GM21360 (cell line): ENCODE data around the gene BUD31.
"Not testable (repeated sequence)": the region's sequence is repeated elsewhere in the genome, so short reads cannot be mapped to it uniquely, and the experiment has no call there.

ENCODE experiments used
- ATAC-seq: cut with Tn5 transposase; IDR thresholded peaks from one replicate; pipeline ENCODE4 v1.9.1; 2021; ENCODE audit warnings: mild to moderate bottlenecking, moderate library complexity; ENCODE audit not compliant: unreplicated experiment

Gene BUD31

DNA sequence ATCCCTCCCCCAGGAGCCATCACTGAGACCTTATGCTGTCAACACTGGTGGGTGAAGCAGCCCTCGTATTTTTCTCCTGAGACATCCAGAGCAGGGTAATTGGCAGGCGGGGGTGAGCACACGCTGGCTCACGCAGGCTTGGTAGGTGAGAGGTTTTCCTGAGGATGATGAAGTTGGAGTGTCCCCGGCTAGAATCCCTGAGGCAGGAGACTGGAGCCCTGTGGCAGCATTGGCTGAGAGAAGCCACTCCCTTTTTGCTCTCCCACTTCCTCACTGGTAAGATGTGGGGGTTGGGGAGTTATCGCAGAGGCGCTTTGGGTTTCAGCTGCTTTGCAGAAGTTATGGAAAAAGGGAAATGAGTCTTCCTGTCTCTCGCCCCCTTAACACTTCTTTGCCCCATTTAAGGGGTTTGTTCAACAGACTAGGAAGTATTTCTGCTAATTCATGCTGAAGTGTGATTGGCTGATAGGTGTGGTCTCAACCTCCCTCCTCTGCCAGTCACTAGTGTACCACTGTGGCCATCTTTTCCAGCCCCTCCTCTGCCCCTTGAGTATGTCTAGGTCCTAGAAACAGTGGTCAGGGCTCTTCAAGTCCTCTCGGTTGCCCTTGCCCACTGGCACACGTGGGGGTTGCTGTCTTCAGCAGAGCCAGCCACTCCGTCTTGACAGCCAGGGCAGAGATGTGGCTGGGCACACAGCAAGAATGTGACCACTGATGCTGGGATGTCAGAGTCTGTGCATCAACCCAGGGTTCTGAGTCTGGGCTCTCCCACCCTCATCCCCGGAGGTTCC is 28.5 kb upstream of the BUD31 start:
- peak; percentile 29 for ATAC-seq

DNA sequence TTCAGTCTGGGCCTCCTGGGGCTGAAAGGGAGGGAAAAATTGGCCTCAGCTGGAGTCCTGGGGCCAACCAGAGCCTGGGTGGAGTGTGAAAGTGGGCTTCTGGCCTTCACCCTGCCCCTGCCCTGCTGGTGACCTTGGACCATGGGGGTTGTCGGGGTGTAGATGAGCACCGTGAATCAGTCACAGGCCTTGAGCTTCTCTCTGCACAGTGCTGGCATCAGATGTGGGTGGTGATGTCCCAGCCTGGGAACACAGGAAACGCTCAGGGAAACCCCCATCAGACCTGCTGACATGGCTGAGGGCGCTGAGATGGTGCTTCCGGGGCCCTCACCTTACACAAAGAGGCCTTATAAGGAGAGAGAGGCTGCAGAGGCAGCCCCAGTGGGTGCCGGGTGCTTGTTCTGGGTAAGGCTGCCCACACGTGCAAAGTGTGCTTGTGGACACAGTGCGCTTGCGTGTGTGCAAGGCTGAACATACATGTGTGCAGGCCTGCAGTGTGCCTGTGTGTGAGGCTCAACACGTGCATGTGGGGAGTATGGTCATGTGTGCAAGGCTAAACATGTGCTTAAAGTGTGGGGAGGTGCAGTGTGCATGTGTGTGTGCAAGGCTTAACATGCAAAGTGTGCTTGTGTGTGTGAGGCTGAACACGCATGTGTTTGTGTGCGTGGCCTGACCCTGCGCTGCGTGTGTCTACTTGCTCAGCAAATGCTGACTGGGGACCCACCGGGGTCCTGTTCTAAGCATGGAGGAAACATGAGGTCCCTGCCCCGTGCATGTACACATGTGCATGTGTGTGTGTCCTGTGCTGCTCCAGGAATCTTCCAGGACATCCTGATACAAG is 27.7 kb upstream of the BUD31 start:
- peak; percentile 71 for ATAC-seq

DNA sequence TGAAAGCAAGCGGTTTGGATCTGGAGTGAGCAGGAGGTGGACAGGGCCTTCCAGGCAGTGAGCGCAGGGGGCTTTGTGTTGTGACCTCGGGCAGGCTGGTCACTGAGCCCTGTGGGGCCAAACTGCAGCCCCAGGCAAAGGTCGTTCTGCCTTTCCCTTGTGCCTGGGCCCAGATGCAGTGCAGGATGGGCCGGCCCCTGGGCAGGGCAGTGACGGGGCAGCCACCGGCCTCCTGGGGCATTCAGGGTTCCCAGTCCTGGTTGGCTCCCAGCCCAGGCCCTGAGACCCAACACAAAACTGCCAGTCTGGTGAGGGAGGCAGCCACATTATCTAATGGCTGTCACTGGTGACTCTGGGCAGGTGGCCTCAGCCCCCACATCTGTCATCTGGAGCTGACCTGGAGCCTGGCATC is 27.1 kb upstream of the BUD31 start:
- no peak for ATAC-seq

DNA sequence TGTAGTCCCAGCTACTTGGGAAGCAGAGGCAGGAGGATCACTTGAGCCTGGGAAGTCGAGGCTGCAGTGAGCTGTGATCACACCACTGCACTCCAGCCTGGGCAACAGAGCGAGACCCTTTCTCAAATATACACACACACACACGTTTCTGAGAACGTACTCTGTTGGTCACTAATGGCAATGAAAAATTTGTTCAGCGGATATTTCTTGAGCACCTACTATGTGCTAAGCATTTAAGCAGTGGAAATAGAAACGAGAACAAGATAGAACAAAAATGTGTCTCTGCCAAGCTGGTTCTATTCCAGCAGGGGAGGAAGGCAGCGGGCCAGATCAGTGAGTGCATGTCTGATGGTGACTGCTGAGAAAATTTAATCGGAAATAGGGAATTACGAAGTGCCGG is 25.6 kb upstream of the BUD31 start:
- no peak for ATAC-seq

DNA sequence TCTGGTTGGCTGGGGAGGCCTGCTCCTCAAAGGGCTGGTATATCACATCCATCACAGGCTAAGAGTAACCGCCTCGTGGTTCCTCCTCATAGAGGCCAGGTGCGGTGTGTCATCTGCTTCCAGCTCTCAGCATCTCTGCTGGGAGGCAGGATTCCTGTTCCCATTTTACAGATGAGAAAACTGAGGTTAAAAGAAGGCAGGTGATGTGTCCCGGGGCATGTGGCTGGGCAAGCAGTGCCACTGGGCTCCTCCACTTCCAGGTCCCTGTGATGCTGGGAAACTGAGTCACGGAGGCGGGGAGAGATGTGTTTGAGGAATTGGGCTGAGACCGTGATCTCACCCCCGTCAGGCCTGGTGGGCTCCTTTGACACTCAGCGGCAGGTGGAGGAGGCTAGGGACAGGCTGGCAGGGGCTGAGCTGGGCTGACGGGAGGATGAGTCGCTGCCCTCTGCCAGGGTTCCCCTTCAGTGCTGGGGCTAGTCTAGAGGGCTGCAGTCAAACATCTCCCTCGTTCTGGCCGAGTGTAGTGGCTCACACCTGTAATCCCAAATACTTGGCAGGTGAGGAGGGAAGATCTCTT is 24.9 kb upstream of the BUD31 start:
- no peak for ATAC-seq

DNA sequence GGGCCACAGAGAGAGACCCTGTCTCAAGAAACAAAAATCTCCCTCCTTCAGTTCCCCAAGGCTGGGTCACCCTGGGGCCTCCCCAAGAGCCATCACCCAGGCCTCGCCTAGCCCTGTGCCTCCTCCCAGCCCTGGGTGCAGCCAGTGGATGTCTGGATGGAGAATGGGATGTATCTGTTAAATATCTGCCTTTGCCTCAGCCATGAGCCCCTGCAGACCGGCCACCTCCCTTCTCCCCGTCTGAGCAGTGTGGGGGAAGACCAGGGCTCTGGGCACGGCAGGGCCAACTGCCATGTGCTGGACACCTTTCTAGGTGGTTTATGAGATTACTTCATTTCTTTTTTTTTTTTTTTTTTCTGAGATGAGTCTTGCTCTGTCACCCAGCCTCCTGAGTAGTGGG is 24.2 kb upstream of the BUD31 start:
- ATAC-seq, result no peak

DNA sequence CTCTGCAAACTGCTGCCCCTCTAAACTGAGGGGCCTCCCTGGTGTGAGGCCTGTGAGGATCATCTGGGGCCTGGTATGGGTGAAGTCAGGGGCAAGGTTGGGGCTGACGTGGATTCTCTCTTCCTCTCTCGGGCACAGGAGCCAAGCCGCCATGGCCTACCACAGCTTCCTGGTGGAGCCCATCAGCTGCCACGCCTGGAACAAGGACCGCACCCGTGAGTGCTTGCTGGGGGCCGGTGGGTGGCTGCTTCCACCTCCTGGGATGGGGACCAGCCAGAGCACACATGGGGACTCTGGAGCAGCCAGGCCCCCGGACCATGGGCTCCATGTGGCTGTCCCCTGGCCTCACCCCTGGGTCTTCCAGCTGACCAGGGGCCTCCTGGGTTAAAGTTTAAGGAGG is 23.2 kb upstream of the BUD31 start:
- ATAC-seq, result no peak

DNA sequence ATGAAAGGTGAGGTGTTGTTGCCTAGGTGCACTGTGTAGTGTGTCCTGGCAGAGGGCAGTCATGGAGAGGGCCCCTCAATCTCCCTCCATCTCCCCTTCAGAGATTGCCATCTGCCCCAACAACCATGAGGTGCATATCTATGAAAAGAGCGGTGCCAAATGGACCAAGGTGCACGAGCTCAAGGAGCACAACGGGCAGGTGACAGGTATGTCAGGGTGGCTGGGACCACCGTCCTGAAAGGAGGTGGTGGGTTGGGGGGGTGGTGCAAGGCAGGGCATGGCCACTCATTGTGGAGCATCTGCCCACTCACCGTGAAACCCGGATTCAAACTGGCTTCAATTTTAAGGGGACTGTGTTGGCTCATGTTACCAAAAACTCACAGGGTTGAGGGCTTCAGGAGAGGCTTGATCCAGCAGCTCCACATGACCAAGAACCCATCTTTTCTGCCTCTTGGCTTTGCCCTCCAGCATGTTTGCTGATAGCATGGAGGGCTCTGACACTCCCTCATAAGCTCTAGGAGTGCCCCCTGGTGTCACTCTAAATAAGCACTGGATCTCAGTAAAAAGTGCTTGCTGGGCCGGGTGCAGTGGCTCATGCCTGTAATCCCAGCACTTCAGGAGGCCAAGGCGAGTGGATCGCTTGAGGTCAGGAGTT is 22.1 kb upstream of the BUD31 start:
- ATAC-seq, result no peak

DNA sequence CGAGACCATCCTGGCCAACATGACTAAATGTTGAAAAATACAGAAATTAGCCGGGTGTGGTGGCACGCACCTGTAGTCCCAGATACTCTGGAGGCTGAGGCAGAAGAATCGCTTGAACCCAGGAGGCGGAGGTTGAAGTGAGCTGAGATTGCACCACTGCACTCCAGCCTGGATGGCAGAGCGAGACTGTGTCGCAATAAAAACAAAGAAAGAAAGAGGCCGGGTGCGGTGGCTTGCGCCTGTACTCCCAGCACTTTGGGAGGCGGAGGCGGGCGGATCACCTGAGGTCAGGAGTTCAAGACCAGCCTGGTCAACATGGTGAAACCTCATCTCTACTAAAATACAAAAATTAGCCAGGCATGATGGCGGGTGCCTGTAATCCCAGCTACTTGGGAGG is 21.5 kb upstream of the BUD31 start:
- ATAC-seq, result not testable (repeated sequence)

DNA sequence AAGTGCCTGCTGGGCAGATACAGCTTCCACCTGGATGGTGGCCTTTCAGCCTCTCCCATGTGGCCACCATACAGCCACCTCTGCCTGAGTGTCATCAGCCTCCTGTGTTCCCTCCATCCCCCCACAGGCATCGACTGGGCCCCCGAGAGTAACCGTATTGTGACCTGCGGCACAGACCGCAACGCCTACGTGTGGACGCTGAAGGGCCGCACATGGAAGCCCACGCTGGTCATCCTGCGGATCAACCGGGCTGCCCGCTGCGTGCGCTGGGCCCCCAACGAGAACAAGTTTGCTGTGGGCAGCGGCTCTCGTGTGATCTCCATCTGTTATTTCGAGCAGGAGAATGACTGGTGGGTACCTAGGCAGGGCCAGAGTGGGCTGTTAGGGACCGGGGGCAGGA is 20.9 kb upstream of the BUD31 start:
- no peak for ATAC-seq

DNA sequence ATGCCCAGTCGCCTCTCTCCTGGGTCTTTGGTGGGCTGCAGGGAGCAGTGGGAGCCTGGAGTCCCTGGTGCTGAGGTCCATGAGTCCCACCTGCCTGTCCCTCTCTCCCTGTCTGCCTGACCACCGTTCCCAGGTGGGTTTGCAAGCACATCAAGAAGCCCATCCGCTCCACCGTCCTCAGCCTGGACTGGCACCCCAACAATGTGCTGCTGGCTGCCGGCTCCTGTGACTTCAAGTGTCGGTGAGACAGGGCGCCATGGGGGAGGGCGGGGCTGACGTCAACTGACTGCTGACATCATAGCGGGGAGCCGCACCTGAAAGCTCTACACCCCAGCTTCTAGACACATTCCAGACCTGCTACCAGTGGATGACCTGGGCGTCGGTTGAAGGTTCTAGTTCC is 19.0 kb upstream of the BUD31 start:
- no peak for ATAC-seq

DNA sequence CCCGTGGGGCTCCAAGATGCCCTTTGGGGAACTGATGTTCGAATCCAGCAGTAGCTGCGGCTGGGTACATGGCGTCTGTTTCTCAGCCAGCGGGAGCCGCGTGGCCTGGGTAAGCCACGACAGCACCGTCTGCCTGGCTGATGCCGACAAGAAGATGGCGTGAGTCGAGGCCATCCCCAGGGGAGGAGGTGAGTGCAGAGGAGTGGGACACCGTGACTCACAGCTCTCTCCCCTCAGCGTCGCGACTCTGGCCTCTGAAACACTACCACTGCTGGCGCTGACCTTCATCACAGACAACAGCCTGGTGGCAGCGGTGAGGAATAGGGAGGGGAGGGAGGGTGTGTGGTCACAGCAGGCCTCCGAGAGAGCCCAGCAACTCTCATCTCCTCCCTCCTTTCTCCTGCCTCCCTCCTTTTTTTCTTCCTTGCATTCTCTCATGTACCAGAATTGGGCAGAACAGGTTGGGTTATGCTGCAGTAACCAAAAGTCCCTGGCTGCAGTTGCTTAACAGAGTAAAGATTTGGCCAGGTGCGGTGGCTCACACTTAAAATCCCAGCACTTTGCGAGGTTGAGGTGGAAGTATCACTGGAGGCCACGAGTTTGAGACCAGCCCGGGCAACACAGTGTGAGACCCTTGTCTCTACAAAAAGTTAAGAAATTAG is 17.7 kb upstream of the BUD31 start:
- no peak for ATAC-seq

DNA sequence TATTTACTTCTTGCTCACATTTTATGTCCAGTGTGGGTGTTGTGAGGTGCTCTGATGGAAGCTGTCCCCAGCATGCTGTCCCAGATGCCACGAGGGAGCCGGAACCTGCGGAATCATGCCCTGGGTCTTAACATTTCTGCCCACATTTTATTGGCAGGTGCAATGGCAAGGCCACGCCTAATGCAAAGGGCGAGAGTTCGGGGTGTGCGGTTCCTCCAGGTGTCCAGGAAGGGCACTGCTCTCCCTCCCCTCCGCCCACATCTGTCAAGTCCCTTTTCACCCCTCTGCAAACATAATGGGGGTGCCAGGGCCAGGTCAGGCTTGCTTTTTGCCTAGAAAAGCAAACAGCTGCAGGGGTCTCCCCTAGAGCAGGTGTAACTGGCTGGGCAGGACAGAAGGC is 16.7 kb upstream of the BUD31 start:
- no peak for ATAC-seq

DNA sequence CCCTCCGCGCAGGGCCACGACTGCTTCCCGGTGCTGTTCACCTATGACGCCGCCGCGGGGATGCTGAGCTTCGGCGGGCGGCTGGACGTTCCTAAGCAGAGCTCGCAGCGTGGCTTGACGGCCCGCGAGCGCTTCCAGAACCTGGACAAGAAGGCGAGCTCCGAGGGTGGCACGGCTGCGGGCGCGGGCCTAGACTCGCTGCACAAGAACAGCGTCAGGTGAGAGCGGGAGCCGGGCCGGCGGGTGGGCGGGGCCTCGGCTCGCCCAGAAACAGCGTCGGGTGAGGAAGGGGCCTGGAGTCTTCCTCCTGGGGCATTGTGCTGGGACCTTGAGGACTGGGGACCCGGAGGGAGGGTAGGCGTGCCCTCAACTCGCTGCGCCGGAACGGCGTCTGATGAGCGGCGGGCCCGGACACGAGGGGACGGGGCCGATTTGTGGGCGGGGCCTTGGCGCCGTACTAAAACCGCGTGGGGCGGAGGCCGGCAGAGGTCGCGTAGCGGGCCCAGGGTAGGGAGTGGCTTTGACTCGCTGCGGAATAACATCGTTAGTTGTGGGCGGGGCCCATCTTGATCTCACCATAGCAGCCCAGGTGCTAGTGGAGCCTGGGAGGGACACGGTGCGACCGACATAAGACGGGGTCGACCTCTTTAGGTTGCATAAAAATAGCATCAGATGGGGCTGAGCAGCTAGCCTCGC is 16.0 kb upstream of the BUD31 start:
- ATAC-seq, result peak; percentile 66

DNA sequence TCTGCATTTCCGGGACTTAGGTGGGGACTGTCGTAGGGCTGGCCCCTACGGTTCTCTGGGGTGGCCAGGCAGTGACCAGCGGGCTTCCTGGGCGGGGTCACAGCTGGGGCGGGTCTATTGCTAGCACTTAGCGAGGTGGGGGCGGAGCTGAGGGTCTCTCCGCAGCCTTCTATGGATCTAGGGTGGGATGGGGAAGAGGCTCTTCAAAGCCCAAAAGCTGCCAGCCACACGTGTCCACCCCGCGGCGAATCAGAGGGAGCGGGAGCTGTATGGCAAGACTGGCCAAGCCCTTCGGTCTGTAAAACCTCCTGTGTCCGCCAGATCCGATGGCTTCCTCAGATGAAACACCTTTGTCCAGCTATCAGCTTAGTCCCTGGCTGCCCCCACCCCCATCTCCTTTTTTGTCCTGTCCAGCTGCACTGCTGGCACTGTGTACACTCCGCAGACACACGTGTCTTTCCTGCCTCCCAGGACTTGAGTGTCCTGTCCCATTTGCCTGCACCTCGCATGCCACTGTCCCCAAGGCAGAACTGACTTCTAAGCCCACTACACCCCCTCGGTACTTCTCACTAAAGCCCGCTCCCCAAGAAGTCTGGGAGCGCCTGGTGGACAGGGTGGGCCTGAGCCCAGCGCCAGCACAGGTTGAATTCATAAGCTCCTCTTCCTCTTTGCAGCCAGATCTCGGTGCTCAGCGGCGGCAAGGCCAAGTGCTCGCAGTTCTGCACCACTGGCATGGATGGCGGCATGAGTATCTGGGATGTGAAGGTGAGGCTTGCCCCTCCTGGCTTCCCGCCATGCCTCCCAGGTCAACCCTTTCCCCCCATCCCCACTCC is 15.2 kb upstream of the BUD31 start:
- no peak for ATAC-seq

DNA sequence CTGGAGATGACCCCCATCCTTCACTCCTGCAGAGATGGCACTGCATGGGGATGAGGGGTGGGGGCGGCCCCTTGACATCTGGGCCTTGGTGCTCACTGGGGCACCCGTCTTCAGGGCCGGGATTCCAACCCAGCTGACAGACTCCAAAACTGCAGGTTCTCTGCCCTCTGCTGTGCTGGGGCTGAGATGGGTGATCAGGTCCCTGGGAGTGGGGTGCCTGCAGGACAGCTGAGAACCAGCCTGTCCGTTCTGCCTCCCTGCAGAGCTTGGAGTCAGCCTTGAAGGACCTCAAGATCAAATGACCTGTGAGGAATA is 14.6 kb upstream of the BUD31 start:
- no peak for ATAC-seq

DNA sequence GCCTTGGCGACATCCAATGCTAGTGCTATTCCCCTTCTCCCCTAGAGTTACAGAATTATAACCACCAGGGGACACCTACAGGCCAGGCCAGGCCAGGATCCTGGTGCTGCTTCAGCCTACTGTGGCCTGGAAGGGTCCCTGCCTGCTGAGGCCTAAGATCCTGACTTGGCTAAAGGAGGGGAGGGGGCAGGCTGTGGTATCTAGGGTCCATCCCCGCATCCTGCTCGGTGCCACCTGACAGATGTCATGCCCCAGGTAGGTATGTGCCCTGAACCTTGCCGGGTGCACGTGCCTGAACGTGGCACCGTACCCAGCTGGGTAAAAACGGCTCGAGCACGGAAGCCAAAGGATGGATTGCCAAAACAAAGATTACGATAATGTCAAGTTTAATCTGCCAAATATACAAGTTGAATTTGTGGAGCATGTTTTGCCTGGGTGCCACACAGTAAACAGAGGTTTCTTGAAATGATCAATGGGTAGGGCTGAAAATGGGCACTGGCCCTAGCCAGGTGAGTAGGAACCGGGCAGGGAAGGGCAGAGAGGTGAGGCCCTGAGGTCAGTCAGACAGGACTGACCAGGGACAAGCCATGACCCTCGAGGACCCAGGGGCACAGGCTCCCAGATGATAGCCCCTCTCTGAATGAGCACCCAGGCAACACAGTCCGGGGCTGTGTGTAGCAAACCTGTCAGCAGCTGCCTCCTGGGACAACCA is 13.0 kb upstream of the BUD31 start:
- ATAC-seq, result no peak

DNA sequence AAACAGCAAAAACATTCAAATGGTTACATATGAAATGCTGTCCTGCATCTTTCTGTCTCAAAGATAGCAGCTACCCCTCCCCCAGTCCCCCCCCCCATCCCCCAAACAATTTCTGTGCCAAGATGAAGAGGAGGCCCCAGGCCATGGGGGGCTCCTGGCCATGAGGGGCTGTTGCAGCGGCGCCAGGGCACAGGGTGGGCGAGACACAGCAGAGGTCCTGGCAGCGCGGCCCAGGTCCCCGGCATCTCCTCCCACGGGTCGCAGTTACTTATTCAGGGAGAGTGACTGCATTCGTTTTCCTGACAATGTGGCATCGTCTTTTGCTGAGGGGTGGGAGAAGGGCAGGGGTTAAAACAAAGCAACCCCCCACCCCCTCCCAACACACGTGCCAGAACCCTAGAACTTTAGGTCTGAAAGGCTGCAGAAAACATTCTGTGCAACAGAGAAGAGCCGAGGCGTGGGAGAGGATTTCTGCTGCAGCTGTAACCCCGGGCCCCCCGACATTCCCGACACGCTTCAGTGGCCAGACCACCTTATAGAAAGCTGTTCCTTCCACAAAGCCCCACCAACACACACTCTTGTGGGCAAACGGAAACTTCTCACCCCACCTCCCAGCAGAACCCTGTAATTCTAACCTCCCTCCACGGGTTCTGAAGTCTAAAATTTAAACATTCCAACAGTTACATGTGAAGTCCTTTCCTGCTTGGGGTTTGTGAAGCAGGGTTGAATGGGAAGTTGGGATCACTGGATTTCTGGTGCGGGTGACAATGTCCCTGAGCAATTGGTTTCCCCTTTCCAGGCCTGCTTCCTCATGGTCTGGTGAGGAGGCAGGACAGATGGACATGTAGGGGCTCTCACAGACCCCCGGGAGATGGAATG is 12.1 kb upstream of the BUD31 start:
- no peak for ATAC-seq
